A673 (cell line): ENCODE measurements around the gene P4HTM. TPM values are rescaled to one million over a fixed set of nuclear protein-coding genes. Genes with fewer than 3 reads are reported as not detected.

Experiments
- BruUV-seq: library from RNA; stranded (reverse); fragments of 400-500 nt; replicated peaks from 2 replicates; lab custom pipeline; 2021; lab: Mats Ljungman, UMichigan
- CTCF ChIA-PET: fragments of 300-600 bp; sonication (Branson Sonifier 250); formaldehyde crosslinking; loops from one replicate; lab custom pipeline; 2022; ENCODE audit warnings: antibody characterized with exemption; lab: Charles Lee
- POLR2A ChIA-PET: fragments of 300-600 bp; sonication (Branson Sonifier 250); formaldehyde crosslinking; loops from one replicate; lab custom pipeline; 2022; ENCODE audit warnings: antibody characterized with exemption; ENCODE audit not compliant: low non-redundant PET; lab: Charles Lee
- DNase-seq: peaks from one replicate; pipeline ENCODE4 v3.0.0-alpha.2; 2015; ENCODE audit warnings: low spot score
- H3K27ac ChIP-seq: fragments of 200-600 bp; sonication (generic); 2 replicates; pipeline ENCODE4 v1.5.1; 2016; ENCODE audit warnings: mixed run types, low read depth, mild to moderate bottlenecking, mixed read lengths, antibody characterized with exemption, low read length; ENCODE audit not compliant: poor library complexity, severe bottlenecking
- H3K27me3 ChIP-seq: fragments of 200-600 bp; sonication (generic); replicated peaks from 2 replicates; pipeline ENCODE4 v1.6.1; 2017; ENCODE audit warnings: mixed run types, low read depth, mild to moderate bottlenecking, mixed read lengths, antibody characterized with exemption, low read length; ENCODE audit not compliant: insufficient read depth, poor library complexity
- H3K36me3 ChIP-seq: fragments of 200-600 bp; sonication (generic); 2 replicates; pipeline ENCODE4 v1.6.1; 2016; ENCODE audit warnings: mixed run types, mild to moderate bottlenecking, mixed read lengths, antibody characterized with exemption, low read length; ENCODE audit not compliant: insufficient read depth, poor library complexity, severe bottlenecking
- H3K4me1 ChIP-seq: fragments of 200-600 bp; sonication (generic); 2 replicates; pipeline ENCODE4 v1.6.1; 2017; ENCODE audit warnings: mixed run types, mild to moderate bottlenecking, mixed read lengths, antibody characterized with exemption, low read length; ENCODE audit not compliant: insufficient read depth, poor library complexity, severe bottlenecking
- H3K4me3 ChIP-seq: fragments of 200-600 bp; sonication (generic); 2 replicates; pipeline ENCODE4 v1.5.1; 2016; ENCODE audit warnings: low read depth, mixed run types, mild to moderate bottlenecking, mixed read lengths, low read length; ENCODE audit not compliant: poor library complexity, severe bottlenecking
- H3K9me3 ChIP-seq: fragments of 200-600 bp; sonication (generic); 2 replicates; pipeline ENCODE4 v1.6.1; 2016; ENCODE audit warnings: mixed run types, low read depth, mild to moderate bottlenecking, mixed read lengths, antibody characterized with exemption, low read length; ENCODE audit not compliant: poor library complexity, severe bottlenecking
- EZH2 ChIP-seq: fragments of 200-600 bp; sonication (generic); IDR thresholded peaks from 2 replicates; pipeline ENCODE4 v1.6.1; 2017; ENCODE audit warnings: borderline replicate concordance, low read depth, mild to moderate bottlenecking, mixed read lengths, antibody characterized with exemption, low read length; ENCODE audit not compliant: poor library complexity, severe bottlenecking
- intact Hi-C: fragments of 100-400 bp; cut with micrococcal nuclease; formaldehyde crosslinking; loops from one replicate; pipeline ENCODE4 v1.10.0; 2022; ENCODE audit not compliant: unreplicated experiment
- total RNA-seq: library from RNA; stranded (reverse); gene quantifications from 2 replicates; pipeline ENCODE4 v1.2.3, GENCODE V29; 2021
- TF ChIP-seq, protein P1 (sequence below): fragments of 300-800, 200-600 bp; sonication (generic); conservative IDR thresholded peaks from 2 replicates; pipeline ENCODE4 v1.5.1; 2017; ENCODE audit warnings: low read depth, mild to moderate bottlenecking, antibody characterized with exemption, low read length, moderate library complexity, mixed read lengths

The P4HTM gene
- total RNA-seq, 1 experiment from 2014 or later: 14.9 TPM

DNA sequence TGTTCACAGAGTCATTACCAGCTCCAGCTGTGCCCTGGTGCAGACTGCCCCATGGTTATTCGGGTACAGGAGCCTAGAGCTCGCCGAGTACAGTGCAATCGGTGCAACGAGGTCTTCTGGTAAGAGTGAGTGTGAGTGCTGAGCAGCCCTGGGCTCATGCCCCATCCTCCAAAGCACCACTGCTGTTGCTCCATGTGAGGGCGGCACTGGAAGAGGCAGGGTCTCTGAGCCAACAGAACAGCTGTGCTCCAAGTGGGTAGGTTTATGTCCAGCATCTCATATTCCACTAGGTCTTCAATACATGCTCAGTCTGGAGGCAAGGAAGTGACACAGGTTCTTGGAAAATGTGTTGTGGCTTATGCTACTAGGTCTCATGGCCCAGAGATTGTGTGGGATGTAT lies 19.5 kb upstream of the P4HTM start:
- CTCF ChIA-PET: no interaction called here
- Histone ChIP-seq H3K4me1 (no peaks in the 10 kb centered on the region), H3K36me3 (peaks cover 14% of the 10 kb centered on the region), H3K27ac (no peak overlapping the region), H3K4me3 (no peak overlapping the region), H3K9me3 (no peaks in the 10 kb centered on the region), H3K27me3 (no peaks in the 10 kb centered on the region)
- DNase-seq: no peak
- TF ChIP-seq, protein P1, sequence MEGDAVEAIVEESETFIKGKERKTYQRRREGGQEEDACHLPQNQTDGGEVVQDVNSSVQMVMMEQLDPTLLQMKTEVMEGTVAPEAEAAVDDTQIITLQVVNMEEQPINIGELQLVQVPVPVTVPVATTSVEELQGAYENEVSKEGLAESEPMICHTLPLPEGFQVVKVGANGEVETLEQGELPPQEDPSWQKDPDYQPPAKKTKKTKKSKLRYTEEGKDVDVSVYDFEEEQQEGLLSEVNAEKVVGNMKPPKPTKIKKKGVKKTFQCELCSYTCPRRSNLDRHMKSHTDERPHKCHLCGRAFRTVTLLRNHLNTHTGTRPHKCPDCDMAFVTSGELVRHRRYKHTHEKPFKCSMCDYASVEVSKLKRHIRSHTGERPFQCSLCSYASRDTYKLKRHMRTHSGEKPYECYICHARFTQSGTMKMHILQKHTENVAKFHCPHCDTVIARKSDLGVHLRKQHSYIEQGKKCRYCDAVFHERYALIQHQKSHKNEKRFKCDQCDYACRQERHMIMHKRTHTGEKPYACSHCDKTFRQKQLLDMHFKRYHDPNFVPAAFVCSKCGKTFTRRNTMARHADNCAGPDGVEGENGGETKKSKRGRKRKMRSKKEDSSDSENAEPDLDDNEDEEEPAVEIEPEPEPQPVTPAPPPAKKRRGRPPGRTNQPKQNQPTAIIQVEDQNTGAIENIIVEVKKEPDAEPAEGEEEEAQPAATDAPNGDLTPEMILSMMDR: no peak
- TF ChIP-seq EZH2: no peak
- intact Hi-C loops: no loop called here
- no TSS peak for BruUV-seq
- POLR2A ChIA-PET: no interaction called here

- DNase-seq: no peak
- CTCF ChIA-PET: no interaction called here
- no TSS peak for BruUV-seq
- Histone ChIP-seq H3K4me3 (no peak overlapping the region), H3K27me3 (no peaks in the 10 kb centered on the region), H3K9me3 (no peaks in the 10 kb centered on the region), H3K27ac (no peak overlapping the region), H3K4me1 (no peaks in the 10 kb centered on the region), H3K36me3 (peaks cover 11% of the 10 kb centered on the region)
- TF ChIP-seq, protein P1: no peak
- TF ChIP-seq EZH2: no peak
- intact Hi-C loops: no loop called here
- POLR2A ChIA-PET: no interaction called here
Measured at GRCh38 chr3:48974076-48974864, 15.8 kb upstream of the P4HTM start.

- no peak overlapping the region for H3K27ac ChIP-seq
- no peaks in the 10 kb centered on the region for H3K9me3 ChIP-seq
- DNase-seq: no peak
- H3K4me3 ChIP-seq: no peak overlapping the region
- BruUV-seq: no TSS peak
- no peaks in the 10 kb centered on the region for H3K4me1 ChIP-seq
- ChIA-PET CTCF (no interaction called here), POLR2A (no interaction called here)
- H3K27me3 ChIP-seq: no peaks in the 10 kb centered on the region
- TF ChIP-seq, protein P1: no peak
- no peak for TF ChIP-seq EZH2
- intact Hi-C loops: no loop called here
- peaks cover 5% of the 10 kb centered on the region for H3K36me3 ChIP-seq
Measured at GRCh38 chr3:48979451-48979850, 10.6 kb upstream of the P4HTM start.
